ENCODE data around the gene PRIMA1. TPM values are rescaled to one million over a fixed set of nuclear protein-coding genes. Genes with fewer than 3 reads are reported as not detected.

The PRIMA1 gene
- total and polyA plus RNA-seq, 2 donors from 2014 or later, result 1.0 to 1.7 TPM

- no peak for DNase-seq
- Histone ChIP-seq H3K4me1 (ENCODE audit: control insufficient read depth in 2 of 3, insufficient read depth in 2 of 3, low read depth in 1 of 3, low read length in 3 of 3) (no peaks in the 10 kb centered on the region), H3K36me3 (ENCODE audit: control insufficient read depth in 2 of 3, insufficient read depth in 3 of 3, low read length in 3 of 3) (no peaks in the 10 kb centered on the region), H3K9me3 (ENCODE audit: control insufficient read depth in 2 of 3, insufficient read depth in 1 of 3, low read length in 3 of 3) (no peaks in the 10 kb centered on the region), H3K27ac (ENCODE audit: low read depth in 2 of 2, low read length in 2 of 2) (no peak overlapping the region), H3K27me3 (ENCODE audit: control insufficient read depth, insufficient read depth, low read length) (no peaks in the 10 kb centered on the region), H3K9ac (ENCODE audit: low read length in 3 of 3) (no peak overlapping the region), H3K4me3 (ENCODE audit: low read length in 3 of 3) (no peak overlapping the region)
- FAIRE-seq, result no peak
- TF ChIP-seq CTCF (IDR thresholded peaks at IDR 0.05; ENCODE audit: borderline replicate concordance, extremely low read depth, insufficient read depth), result no peak
- intact Hi-C loops (cut with DNase I), result no loop called here
These were observed 36.9 kb upstream of the PRIMA1 start for GRCh38 chr14:93825235-93825553.

- Histone ChIP-seq H3K27me3 (ENCODE audit: control insufficient read depth, insufficient read depth, low read length) (no peaks in the 10 kb centered on the region), H3K9ac (ENCODE audit: low read length in 3 of 3) (no peak overlapping the region), H3K9me3 (ENCODE audit: control insufficient read depth in 2 of 3, insufficient read depth in 1 of 3, low read length in 3 of 3) (no peaks in the 10 kb centered on the region), H3K4me3 (ENCODE audit: low read length in 3 of 3) (no peak overlapping the region), H3K27ac (ENCODE audit: low read depth in 2 of 2, low read length in 2 of 2) (no peak overlapping the region), H3K36me3 (ENCODE audit: control insufficient read depth in 2 of 3, insufficient read depth in 3 of 3, low read length in 3 of 3) (no peaks in the 10 kb centered on the region), H3K4me1 (ENCODE audit: control insufficient read depth in 2 of 3, insufficient read depth in 2 of 3, low read depth in 1 of 3, low read length in 3 of 3) (no peaks in the 10 kb centered on the region)
- no peak for FAIRE-seq
- TF ChIP-seq CTCF (IDR thresholded peaks at IDR 0.05; ENCODE audit: borderline replicate concordance, extremely low read depth, insufficient read depth), result no peak
- DNase-seq, result peak in 3 of 5 donors; percentile 15 to 48 (median 39)
- intact Hi-C loops (cut with DNase I), result no loop called here
These were observed 36.4 kb upstream of the PRIMA1 start for GRCh38 chr14:93824518-93825234.

GRCh38 chr14:93824076-93824475 lies 35.8 kb upstream of the PRIMA1 start:
- H3K36me3 ChIP-seq (ENCODE audit: control insufficient read depth in 2 of 3, insufficient read depth in 3 of 3, low read length in 3 of 3), result no peaks in the 10 kb centered on the region
- DNase-seq, result no peak
- H3K4me3 ChIP-seq (ENCODE audit: low read length in 3 of 3), result no peak overlapping the region
- intact Hi-C loops (cut with DNase I), result no loop called here
- H3K9me3 ChIP-seq (ENCODE audit: control insufficient read depth in 2 of 3, insufficient read depth in 1 of 3, low read length in 3 of 3), result no peaks in the 10 kb centered on the region
- H3K9ac ChIP-seq (ENCODE audit: low read length in 3 of 3), result no peak overlapping the region
- FAIRE-seq, result no peak
- no peak for TF ChIP-seq CTCF (IDR thresholded peaks at IDR 0.05; ENCODE audit: borderline replicate concordance, extremely low read depth, insufficient read depth)
- no peak overlapping the region for H3K27ac ChIP-seq (ENCODE audit: low read depth in 2 of 2, low read length in 2 of 2)
- no peaks in the 10 kb centered on the region for H3K4me1 ChIP-seq (ENCODE audit: control insufficient read depth in 2 of 3, insufficient read depth in 2 of 3, low read depth in 1 of 3, low read length in 3 of 3)
- no peaks in the 10 kb centered on the region for H3K27me3 ChIP-seq (ENCODE audit: control insufficient read depth, insufficient read depth, low read length)

- Histone ChIP-seq H3K4me3 (ENCODE audit: low read length in 3 of 3) (no peak overlapping the region), H3K36me3 (ENCODE audit: control insufficient read depth in 2 of 3, insufficient read depth in 3 of 3, low read length in 3 of 3) (no peaks in the 10 kb centered on the region), H3K4me1 (ENCODE audit: control insufficient read depth in 2 of 3, insufficient read depth in 2 of 3, low read depth in 1 of 3, low read length in 3 of 3) (no peaks in the 10 kb centered on the region), H3K9ac (ENCODE audit: low read length in 3 of 3) (no peak overlapping the region), H3K27me3 (ENCODE audit: control insufficient read depth, insufficient read depth, low read length) (no peaks in the 10 kb centered on the region), H3K9me3 (ENCODE audit: control insufficient read depth in 2 of 3, insufficient read depth in 1 of 3, low read length in 3 of 3) (no peaks in the 10 kb centered on the region), H3K27ac (ENCODE audit: low read depth in 2 of 2, low read length in 2 of 2) (no peak overlapping the region)
- intact Hi-C loops (cut with DNase I), result no loop called here
- FAIRE-seq, result no peak
- peak in 1 of 5 donors; percentile 13 for DNase-seq
- no peak for TF ChIP-seq CTCF (IDR thresholded peaks at IDR 0.05; ENCODE audit: borderline replicate concordance, extremely low read depth, insufficient read depth)
These were observed 32.8 kb upstream of the PRIMA1 start for GRCh38 chr14:93821051-93821450.
